GM12801 (cell line): ENCODE measurements around the gene C11orf21.

Source experiments
- CTCF ChIP-seq: IDR thresholded peaks from one replicate; pipeline ENCODE4 v1.5.1; 2011; ENCODE audit warnings: control low read depth; ENCODE audit not compliant: insufficient read length; ENCODE audit errors: extremely low read depth

Gene C11orf21

DNA sequence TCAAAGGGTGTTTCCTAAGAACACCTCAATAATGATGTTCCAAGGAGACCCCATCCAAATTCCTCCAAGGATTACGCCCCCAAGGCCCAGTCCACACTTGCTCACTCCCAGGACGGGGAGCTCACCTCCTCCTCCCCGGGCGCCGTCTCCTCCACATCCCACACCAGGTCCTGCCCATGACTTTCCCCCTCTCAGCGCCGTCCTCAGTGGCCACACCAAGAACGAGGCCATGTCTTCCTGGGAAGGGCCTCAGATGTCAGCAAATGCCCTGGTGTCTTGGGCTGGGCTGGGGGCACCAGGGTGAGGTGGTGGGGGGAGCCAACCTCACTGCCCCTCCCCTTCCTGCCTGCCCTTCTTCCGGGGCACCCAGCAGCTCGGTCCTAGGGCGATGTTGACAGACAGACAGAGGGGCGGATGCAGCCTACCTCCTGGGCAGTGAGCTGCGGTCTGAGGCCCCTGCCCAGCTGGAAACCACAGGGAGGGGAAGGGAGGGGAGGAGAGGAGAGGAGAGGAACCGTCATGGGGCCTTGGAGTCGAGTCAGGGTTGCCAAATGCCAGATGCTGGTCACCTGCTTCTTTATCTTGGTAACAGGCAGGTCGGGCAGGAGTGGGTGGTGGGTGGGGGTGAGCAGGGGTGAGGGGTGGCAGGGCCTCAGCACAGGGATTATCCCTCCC, at the start of gene C11orf21, which contains the start of gene TSPAN32:
Gene C11orf21 (minus strand): TSS at position 288 of the 675 bp plus-strand sequence. CDS start 110 bp downstream, at position 178.
Gene TSPAN32 (plus strand): TSS at position 383 of the 675 bp plus-strand sequence. CDS start 137 bp downstream, at position 520.
- no peak for TF ChIP-seq CTCF

DNA sequence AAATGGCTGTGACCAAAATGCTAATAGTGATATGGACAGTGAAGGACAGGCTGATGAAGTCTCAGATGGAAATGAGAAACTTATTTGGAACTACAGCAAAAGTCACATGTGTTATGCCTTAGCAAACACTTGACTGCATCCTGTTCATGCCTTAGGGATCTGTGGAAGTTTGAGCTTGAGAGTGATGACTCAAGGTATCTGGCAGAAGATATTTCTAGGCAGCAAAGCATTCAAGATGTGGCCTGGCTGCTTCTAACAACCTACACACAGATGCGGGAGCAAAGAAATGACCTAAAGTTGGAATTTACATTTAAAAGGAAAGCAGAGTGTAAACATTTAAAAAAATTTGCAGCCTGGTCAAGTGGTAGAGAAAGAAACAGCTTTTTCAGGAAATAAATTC, 47.3 kb upstream of the C11orf21 start:
- no peak for TF ChIP-seq CTCF

DNA sequence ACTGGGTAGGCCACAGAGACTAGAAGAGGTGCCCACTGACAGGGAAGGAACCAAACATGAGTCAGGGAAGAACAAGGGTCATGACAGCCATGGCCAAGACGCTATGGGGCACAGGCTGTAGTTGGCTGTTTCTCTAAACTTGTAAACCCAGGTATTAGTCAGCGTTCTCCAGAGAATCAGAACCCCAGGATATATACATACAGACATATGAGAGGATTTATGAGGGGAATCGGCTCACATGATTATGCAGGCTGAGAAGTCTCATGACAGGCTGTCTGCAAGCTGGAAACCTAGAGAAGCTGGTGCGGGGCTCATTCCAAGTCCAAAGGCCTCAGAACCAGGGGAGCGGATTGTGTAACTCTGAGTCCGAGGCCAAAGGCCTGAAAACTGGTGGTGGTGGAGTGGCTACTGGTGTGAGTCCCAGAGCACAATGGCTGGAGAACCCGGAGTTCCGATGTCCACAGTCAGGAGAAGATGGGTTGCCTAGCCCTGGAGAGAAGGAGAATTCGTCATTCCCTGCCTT, 45.7 kb upstream of the C11orf21 start:
- TF ChIP-seq CTCF = no peak

- no peak for TF ChIP-seq CTCF
Observed at GRCh38 chr11:2346586-2347307, 45.0 kb upstream of the C11orf21 start.

GRCh38 chr11:2346014-2346413, 44.3 kb upstream of the C11orf21 start:
- TF ChIP-seq CTCF = no peak

- TF ChIP-seq CTCF = no peak
Observed at GRCh38 chr11:2345050-2345449, 43.3 kb upstream of the C11orf21 start.

- TF ChIP-seq CTCF = no peak
Observed at GRCh38 chr11:2343502-2343901, 41.8 kb upstream of the C11orf21 start.
